OCI-LY1 (cell line): ENCODE data around the gene SLC17A4.

Source experiments
- CTCF ChIP-seq: fragments of 200-600 bp; sonication (generic), shearing (Covaris generic); IDR thresholded peaks from 2 replicates; pipeline ENCODE4 v1.5.1; 2017; ENCODE audit warnings: mild to moderate bottlenecking, antibody characterized with exemption, low read length, moderate library complexity, mixed read lengths
- EZH2 ChIP-seq: fragments of 200-600 bp; sonication (generic), shearing (Covaris generic); IDR thresholded peaks from 2 replicates; pipeline ENCODE4 v1.8.0; 2017; ENCODE audit warnings: borderline replicate concordance, mixed run types, mild to moderate bottlenecking, antibody characterized with exemption, low read length, moderate library complexity, mixed read lengths

DNA sequence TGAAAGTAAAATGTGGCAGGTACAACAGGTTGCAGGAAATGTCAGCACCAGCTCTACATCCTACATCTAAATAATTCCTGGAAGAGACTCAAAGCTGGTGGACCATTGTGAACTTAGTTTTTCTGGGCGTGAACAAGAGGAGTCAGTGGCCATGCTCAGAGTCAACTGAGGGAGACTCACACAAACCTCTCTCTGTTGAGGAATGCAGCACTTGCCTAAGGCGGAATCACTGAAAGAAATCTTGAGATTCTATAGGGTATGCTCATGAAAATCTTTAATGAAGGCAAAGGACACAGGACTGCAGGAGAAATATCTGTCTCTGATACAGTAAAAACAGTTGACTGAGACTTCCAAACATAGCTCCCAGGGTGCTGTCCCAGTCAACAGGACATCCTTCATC is 22.5 kb downstream of the SLC17A4 start:
- no peak for TF ChIP-seq CTCF
- no peak for TF ChIP-seq EZH2
